ENCODE measurements around the gene ZAR1L.

The ZAR1L gene

GRCh38 chr13:32265726-32266125, 49.4 kb downstream of the ZAR1L start:
- no peak for DNase-seq (ENCODE audit: low spot score)
- peak overlapping the region in 1 of 2 donors; percentile 7 for H3K27ac ChIP-seq
- H3K4me3 ChIP-seq: no peak overlapping the region
- TF ChIP-seq, protein P1, sequence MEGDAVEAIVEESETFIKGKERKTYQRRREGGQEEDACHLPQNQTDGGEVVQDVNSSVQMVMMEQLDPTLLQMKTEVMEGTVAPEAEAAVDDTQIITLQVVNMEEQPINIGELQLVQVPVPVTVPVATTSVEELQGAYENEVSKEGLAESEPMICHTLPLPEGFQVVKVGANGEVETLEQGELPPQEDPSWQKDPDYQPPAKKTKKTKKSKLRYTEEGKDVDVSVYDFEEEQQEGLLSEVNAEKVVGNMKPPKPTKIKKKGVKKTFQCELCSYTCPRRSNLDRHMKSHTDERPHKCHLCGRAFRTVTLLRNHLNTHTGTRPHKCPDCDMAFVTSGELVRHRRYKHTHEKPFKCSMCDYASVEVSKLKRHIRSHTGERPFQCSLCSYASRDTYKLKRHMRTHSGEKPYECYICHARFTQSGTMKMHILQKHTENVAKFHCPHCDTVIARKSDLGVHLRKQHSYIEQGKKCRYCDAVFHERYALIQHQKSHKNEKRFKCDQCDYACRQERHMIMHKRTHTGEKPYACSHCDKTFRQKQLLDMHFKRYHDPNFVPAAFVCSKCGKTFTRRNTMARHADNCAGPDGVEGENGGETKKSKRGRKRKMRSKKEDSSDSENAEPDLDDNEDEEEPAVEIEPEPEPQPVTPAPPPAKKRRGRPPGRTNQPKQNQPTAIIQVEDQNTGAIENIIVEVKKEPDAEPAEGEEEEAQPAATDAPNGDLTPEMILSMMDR (IDR thresholded peaks at IDR 0.05): no peak

- Histone ChIP-seq H3K4me3 (no peak overlapping the region), H3K27ac (peak overlapping the region; percentile 25 to 70)
- TF ChIP-seq, protein P1 (IDR thresholded peaks at IDR 0.05): no peak
- DNase-seq (ENCODE audit: low spot score): no peak
Measured at GRCh38 chr13:32264407-32264806, 50.8 kb downstream of the ZAR1L start.

- H3K4me3 ChIP-seq: no peak overlapping the region
- no peak for DNase-seq (ENCODE audit: low spot score)
- TF ChIP-seq, protein P1 (IDR thresholded peaks at IDR 0.05): no peak
- no peak overlapping the region for H3K27ac ChIP-seq
Measured at GRCh38 chr13:32262619-32263018, 52.5 kb downstream of the ZAR1L start.

GRCh38 chr13:32262165-32262564, 53.0 kb downstream of the ZAR1L start:
- DNase-seq (ENCODE audit: low spot score): no peak
- peak overlapping the region; percentile 44 to 78 for H3K27ac ChIP-seq
- H3K4me3 ChIP-seq: no peak overlapping the region
- TF ChIP-seq, protein P1 (IDR thresholded peaks at IDR 0.05): no peak

DNA sequence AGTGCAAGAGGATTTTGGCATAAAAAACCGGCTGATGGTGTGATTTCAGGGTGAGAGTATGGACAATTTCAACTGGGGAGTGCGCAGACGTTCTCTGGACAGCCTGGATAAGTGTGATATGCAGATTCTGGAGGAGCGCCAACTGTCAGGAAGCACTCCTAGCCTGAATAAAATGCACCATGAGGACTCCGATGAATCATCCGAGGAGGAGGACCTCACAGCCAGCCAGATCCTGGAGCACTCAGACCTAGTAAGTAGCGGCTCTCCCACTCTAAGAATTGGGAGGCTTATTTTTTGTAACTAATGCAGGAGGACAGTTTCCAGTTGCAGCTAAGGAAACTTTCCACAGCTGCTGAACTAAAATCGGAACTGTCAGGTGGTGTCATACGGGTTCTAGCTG, 53.6 kb downstream of the ZAR1L start:
- peak; percentile 85 for DNase-seq (ENCODE audit: low spot score)
- TF ChIP-seq, protein P1 (IDR thresholded peaks at IDR 0.05): no peak
- Histone ChIP-seq H3K4me3 (no peak overlapping the region), H3K27ac (peak overlapping the region; percentile 44 to 78)

DNA sequence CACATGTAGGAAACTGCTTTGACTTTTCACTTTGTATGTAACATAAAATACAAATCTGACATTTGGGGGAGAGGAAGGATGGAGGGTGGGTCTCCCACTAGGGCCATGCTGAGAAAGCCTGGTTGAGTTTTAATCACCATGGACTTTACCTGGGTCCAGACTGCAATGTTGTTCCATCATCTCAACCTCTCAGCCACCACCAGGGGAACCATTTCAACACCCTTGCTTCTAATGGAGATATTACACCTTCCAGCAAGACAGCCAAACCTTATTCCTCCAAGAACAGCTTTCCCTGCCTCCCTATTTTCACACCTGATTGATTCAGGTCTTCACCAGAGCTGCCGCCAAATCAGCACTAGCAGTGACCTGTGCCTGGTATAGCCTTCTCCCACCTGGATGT, 56.0 kb downstream of the ZAR1L start:
- TF ChIP-seq, protein P1 (IDR thresholded peaks at IDR 0.05): no peak
- Histone ChIP-seq H3K27ac (peak overlapping the region; percentile 15 to 64), H3K4me3 (no peak overlapping the region)
- DNase-seq (ENCODE audit: low spot score): no peak

DNA sequence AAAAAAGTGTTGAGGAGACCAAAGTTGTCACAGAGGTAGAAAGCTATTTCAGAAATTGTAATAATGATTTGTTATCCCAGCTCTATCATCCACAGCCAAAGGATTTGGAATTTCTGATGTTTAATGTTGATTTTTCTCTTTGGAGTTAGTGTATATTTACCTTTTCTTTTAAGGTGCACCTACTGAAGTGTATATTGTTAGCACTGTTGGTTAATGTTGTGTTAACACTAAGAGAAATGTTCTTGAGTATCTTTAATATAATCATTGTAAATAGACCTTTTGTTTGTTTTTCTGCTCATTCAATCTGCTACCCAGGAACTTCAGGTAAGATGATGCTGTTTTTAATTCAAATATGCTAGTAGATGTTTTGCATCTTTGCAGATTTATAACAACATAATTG, 57.5 kb downstream of the ZAR1L start:
- Histone ChIP-seq H3K27ac (no peak overlapping the region), H3K4me3 (no peak overlapping the region)
- DNase-seq (ENCODE audit: low spot score): no peak
- TF ChIP-seq, protein P1 (IDR thresholded peaks at IDR 0.05): no peak
